ENCODE data around the gene MAPK8IP1.

Gene MAPK8IP1

DNA sequence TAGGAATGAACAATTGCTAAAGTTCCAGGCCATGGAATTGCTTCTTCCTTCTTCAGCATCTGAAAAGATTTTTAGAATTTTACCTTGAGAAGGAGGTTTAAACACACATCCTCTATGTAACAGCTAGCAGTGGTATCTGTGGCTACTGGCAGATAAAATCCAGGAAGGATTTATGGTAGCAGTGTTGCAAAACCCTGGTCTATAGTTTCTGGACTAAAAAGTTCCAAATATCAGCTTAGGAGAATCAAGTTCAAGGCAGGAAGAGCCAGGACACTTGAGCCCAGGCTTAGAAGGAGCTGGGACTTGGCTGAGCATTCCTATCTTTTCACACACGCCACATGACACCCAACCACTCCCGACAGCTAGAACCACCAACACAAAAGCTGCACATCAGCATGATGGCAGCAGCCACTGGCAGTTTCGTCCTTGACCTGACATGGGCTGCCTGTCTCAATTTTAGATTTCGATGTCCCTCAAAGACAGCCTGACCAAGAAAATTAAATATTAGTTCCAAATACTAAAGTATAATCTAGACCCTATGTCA lies 51.1 kb downstream of the MAPK8IP1 start:
- no peak overlapping the region for H3K9ac ChIP-seq (ENCODE audit: low read length)
- H3K9me3 ChIP-seq (ENCODE audit: control insufficient read depth, insufficient read depth, low read depth, low read length) = no peaks in the 10 kb centered on the region
- H3K27ac ChIP-seq (ENCODE audit: low read depth, low read length) = no peak overlapping the region
- H3K36me3 ChIP-seq (ENCODE audit: control insufficient read depth, insufficient read depth, low read length) = peaks cover 48% of the 10 kb centered on the region
- no peaks in the 10 kb centered on the region for H3K27me3 ChIP-seq (ENCODE audit: control insufficient read depth, insufficient read depth, low read length)
- H3K4me1 ChIP-seq (ENCODE audit: control insufficient read depth, insufficient read depth, low read length) = peaks cover 9% of the 10 kb centered on the region; the same call in 1 of the 2 replicates
- no peak overlapping the region for H3K4me3 ChIP-seq (ENCODE audit: low read depth, low read length)

DNA sequence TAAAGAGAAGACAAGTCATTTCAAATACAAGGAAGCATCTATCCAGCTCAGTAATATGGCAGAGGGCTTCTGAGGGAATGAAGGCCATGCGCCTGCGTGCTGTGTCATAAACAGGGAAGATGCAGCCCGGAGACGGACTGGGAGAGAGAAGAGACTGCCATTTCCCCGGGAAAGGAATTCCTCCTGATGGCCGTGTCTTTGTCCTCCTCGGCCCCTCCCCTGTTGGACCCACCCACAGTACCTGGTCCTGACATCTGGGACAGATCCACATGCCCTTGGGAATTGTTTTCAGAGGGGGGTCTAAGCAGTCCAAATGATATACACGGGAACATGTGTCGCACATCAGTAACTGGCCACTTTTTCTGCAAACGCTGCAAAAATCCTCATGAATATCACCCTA lies 52.5 kb downstream of the MAPK8IP1 start:
- Histone ChIP-seq H3K36me3 (ENCODE audit: control insufficient read depth, insufficient read depth, low read length) (peaks cover 38% of the 10 kb centered on the region), H3K27me3 (ENCODE audit: control insufficient read depth, insufficient read depth, low read length) (no peaks in the 10 kb centered on the region), H3K27ac (ENCODE audit: low read depth, low read length) (no peak overlapping the region), H3K9me3 (ENCODE audit: control insufficient read depth, insufficient read depth, low read depth, low read length) (no peaks in the 10 kb centered on the region), H3K4me1 (ENCODE audit: control insufficient read depth, insufficient read depth, low read length) (peaks cover 9% of the 10 kb centered on the region; the same call in 1 of the 2 replicates), H3K4me3 (ENCODE audit: low read depth, low read length) (no peak overlapping the region), H3K9ac (ENCODE audit: low read length) (no peak overlapping the region)

GRCh38 chr11:45939836-45940235 lies 54.4 kb downstream of the MAPK8IP1 start:
- Histone ChIP-seq H3K27ac (ENCODE audit: low read depth, low read length) (no peak overlapping the region), H3K4me3 (ENCODE audit: low read depth, low read length) (no peak overlapping the region), H3K27me3 (ENCODE audit: control insufficient read depth, insufficient read depth, low read length) (no peaks in the 10 kb centered on the region), H3K4me1 (ENCODE audit: control insufficient read depth, insufficient read depth, low read length) (peaks cover 9% of the 10 kb centered on the region; the same call in 1 of the 2 replicates), H3K9ac (ENCODE audit: low read length) (no peak overlapping the region), H3K9me3 (ENCODE audit: control insufficient read depth, insufficient read depth, low read depth, low read length) (no peaks in the 10 kb centered on the region), H3K36me3 (ENCODE audit: control insufficient read depth, insufficient read depth, low read length) (peaks cover 21% of the 10 kb centered on the region)

- Histone ChIP-seq H3K36me3 (ENCODE audit: control insufficient read depth, insufficient read depth, low read length) (peaks cover 21% of the 10 kb centered on the region), H3K4me1 (ENCODE audit: control insufficient read depth, insufficient read depth, low read length) (peaks cover 9% of the 10 kb centered on the region; the same call in 1 of the 2 replicates), H3K9ac (ENCODE audit: low read length) (no peak overlapping the region), H3K4me3 (ENCODE audit: low read depth, low read length) (no peak overlapping the region), H3K27ac (ENCODE audit: low read depth, low read length) (no peak overlapping the region), H3K9me3 (ENCODE audit: control insufficient read depth, insufficient read depth, low read depth, low read length) (no peaks in the 10 kb centered on the region), H3K27me3 (ENCODE audit: control insufficient read depth, insufficient read depth, low read length) (no peaks in the 10 kb centered on the region)
Observed at GRCh38 chr11:45941285-45941684, 55.8 kb downstream of the MAPK8IP1 start.

DNA sequence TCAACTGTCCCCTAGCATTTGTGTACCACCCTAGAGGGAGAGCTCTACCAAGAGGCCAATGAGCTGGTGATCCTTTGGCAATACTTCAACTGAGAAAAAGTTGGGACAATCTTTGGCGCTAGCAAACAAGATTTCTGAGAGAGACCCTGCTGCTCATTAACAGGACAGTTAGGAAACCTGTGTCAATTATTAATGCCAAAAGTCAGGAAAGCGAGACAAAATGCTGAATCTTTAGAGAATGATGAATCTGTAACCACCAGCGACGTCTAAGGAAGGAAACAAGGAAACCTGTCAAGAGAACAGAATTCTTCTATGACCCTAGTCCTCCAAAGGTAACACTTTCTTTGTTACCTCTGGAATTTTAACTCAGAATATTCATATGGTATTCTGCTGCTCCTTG lies 56.9 kb downstream of the MAPK8IP1 start:
- H3K9ac ChIP-seq (ENCODE audit: low read length) = no peak overlapping the region
- H3K4me1 ChIP-seq (ENCODE audit: control insufficient read depth, insufficient read depth, low read length) = peaks cover 9% of the 10 kb centered on the region; the same call in 1 of the 2 replicates
- no peaks in the 10 kb centered on the region for H3K27me3 ChIP-seq (ENCODE audit: control insufficient read depth, insufficient read depth, low read length)
- H3K9me3 ChIP-seq (ENCODE audit: control insufficient read depth, insufficient read depth, low read depth, low read length) = no peaks in the 10 kb centered on the region
- H3K27ac ChIP-seq (ENCODE audit: low read depth, low read length) = no peak overlapping the region
- H3K4me3 ChIP-seq (ENCODE audit: low read depth, low read length) = no peak overlapping the region
- peaks cover 17% of the 10 kb centered on the region for H3K36me3 ChIP-seq (ENCODE audit: control insufficient read depth, insufficient read depth, low read length)

DNA sequence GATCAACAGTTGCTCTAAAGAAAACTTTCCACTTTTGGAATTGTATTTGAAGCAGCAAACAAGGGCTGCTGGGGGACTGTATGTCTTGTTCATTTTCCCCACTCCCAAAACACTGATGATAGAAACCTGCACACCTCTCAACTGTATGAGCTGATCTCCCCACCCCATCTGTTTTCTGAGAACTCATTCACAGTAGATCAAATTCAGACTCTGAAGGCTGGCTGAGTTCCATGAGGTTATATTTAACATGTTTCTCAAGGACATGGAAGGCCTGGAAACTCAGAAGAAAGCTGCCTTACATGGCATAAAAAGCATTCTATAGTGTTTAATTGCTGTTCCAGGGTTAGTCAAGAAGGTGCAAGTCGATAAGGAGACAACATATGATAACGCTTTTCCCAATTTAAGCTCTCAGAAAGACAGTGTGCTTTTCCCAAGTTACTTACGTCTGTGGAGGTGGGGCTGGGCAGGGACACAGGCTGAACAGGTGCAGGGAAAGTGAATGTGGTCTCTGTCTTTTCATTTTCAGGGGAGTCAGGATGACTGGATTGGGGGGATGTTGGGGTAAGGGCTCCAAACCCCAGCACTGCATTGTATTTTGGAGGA lies 60.0 kb downstream of the MAPK8IP1 start:
- Histone ChIP-seq H3K9ac (ENCODE audit: low read length) (no peak overlapping the region), H3K27me3 (ENCODE audit: control insufficient read depth, insufficient read depth, low read length) (no peaks in the 10 kb centered on the region), H3K4me3 (ENCODE audit: low read depth, low read length) (no peak overlapping the region), H3K4me1 (ENCODE audit: control insufficient read depth, insufficient read depth, low read length) (no peaks in the 10 kb centered on the region), H3K9me3 (ENCODE audit: control insufficient read depth, insufficient read depth, low read depth, low read length) (no peaks in the 10 kb centered on the region), H3K36me3 (ENCODE audit: control insufficient read depth, insufficient read depth, low read length) (peaks cover 36% of the 10 kb centered on the region), H3K27ac (ENCODE audit: low read depth, low read length) (no peak overlapping the region)

- no peak overlapping the region for H3K27ac ChIP-seq (ENCODE audit: low read depth, low read length)
- no peaks in the 10 kb centered on the region for H3K27me3 ChIP-seq (ENCODE audit: control insufficient read depth, insufficient read depth, low read length)
- H3K9ac ChIP-seq (ENCODE audit: low read length) = no peak overlapping the region
- peaks cover 39% of the 10 kb centered on the region for H3K36me3 ChIP-seq (ENCODE audit: control insufficient read depth, insufficient read depth, low read length)
- H3K4me1 ChIP-seq (ENCODE audit: control insufficient read depth, insufficient read depth, low read length) = no peaks in the 10 kb centered on the region
- H3K4me3 ChIP-seq (ENCODE audit: low read depth, low read length) = no peak overlapping the region
- no peaks in the 10 kb centered on the region for H3K9me3 ChIP-seq (ENCODE audit: control insufficient read depth, insufficient read depth, low read depth, low read length)
Observed at GRCh38 chr11:45947885-45948284, 62.4 kb downstream of the MAPK8IP1 start.

- H3K27ac ChIP-seq (ENCODE audit: low read depth, low read length) = no peak overlapping the region
- H3K4me3 ChIP-seq (ENCODE audit: low read depth, low read length) = no peak overlapping the region
- H3K36me3 ChIP-seq (ENCODE audit: control insufficient read depth, insufficient read depth, low read length) = peaks cover 44% of the 10 kb centered on the region
- H3K27me3 ChIP-seq (ENCODE audit: control insufficient read depth, insufficient read depth, low read length) = no peaks in the 10 kb centered on the region
- no peak overlapping the region for H3K9ac ChIP-seq (ENCODE audit: low read length)
- H3K9me3 ChIP-seq (ENCODE audit: control insufficient read depth, insufficient read depth, low read depth, low read length) = no peaks in the 10 kb centered on the region
- H3K4me1 ChIP-seq (ENCODE audit: control insufficient read depth, insufficient read depth, low read length) = no peaks in the 10 kb centered on the region
Observed at GRCh38 chr11:45948356-45948755, 62.9 kb downstream of the MAPK8IP1 start.

- Histone ChIP-seq H3K9ac (ENCODE audit: low read length) (no peak overlapping the region), H3K9me3 (ENCODE audit: control insufficient read depth, insufficient read depth, low read depth, low read length) (no peaks in the 10 kb centered on the region), H3K36me3 (ENCODE audit: control insufficient read depth, insufficient read depth, low read length) (peaks cover 42% of the 10 kb centered on the region), H3K4me3 (ENCODE audit: low read depth, low read length) (no peak overlapping the region), H3K4me1 (ENCODE audit: control insufficient read depth, insufficient read depth, low read length) (no peaks in the 10 kb centered on the region), H3K27me3 (ENCODE audit: control insufficient read depth, insufficient read depth, low read length) (no peaks in the 10 kb centered on the region), H3K27ac (ENCODE audit: low read depth, low read length) (no peak overlapping the region)
Observed at GRCh38 chr11:45949992-45950407, 64.5 kb downstream of the MAPK8IP1 start.
